ENCODE results near the gene ADORA2A.

Gene ADORA2A

DNA sequence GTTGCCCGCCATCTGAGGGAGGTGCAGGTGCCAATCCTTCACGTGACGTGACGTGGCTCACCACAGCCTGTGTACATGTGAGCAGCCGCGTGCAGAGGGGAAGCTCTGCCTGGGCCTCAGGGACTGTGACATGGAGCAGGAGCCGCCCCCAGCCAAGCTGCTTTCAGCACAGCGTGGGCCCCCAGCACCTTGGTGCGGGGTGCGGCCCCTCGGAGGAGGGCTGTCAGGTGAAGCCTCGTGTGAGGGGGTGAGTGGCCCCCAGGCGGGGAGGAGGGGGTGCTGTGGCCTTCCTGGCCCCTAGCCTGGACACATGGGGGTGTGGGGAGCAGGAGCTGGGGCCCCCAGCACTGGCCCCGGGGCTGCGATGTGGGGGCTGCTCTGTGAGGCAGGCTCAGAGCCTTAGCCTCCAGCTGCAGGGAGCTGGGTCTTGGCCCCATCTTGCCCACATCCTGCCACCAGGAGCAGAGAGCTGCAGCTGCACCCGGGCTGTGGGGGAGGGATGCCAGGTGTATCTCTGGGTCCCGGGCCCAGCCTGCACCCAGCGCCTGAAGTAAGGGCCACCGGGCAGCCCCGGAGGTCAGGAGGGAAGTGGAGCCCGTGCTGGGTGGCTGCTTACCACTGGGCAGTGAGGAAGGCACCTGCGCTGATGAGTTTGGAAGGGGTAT, at the start of gene ADORA2A:
Gene ADORA2A (plus strand): TSS at position 100 of the 665 bp plus-strand sequence. CDS start 5,806 bp downstream, outside the sequence.
- DNase-seq (ENCODE audit: low spot score): no peak

DNA sequence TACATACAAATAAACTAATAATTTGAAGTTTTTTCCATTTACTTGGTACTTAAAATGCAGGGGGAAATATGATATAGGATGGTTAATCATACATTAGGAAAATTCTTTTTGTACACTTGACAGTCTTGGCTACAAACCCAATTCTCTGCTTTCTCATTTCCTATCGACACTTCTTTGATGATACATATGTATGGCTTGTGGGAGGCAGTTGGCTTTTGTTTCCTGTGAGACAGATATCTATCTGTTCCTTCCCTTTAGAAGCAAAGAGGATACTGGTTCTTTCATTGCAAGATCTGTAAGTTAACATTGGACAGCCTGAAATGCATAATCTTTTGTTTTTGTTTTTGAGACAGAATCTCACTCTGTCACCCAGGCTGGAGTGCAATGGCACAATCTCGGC, 47.9 kb upstream of the ADORA2A start:
- DNase-seq (ENCODE audit: low spot score): no peak

DNA sequence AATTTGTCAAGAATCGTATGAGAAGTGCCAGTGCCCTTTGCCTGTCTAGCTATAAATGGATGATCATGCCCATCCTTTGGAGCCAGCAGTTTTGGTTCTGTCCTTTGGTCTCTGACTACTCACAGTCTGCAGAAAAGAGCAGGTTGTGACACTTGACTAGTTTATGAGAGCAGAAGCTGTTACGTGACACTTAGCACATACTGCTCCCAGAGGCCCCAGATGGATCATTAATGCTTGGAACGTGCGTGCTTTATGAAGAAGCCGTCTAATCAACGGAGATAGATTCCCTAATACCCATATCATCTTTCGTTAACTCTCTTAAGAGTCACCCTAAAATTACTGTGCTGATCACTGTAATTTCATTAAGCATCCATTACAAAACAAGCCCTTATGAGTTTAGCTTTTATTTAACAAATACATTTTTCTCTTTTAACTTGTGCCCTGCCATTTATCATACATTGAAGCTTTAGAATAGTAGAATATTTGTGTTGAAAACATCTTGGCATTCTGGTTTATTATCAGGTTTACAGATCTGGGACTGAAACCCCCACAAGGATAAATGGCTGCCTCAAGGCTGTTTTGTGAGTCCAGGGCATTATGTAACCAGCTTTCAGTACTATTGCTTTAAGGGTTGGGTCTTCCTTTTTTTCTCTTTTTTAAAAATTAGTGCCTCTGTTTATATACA, 47.0 kb upstream of the ADORA2A start:
- DNase-seq (ENCODE audit: low spot score): no peak

DNA sequence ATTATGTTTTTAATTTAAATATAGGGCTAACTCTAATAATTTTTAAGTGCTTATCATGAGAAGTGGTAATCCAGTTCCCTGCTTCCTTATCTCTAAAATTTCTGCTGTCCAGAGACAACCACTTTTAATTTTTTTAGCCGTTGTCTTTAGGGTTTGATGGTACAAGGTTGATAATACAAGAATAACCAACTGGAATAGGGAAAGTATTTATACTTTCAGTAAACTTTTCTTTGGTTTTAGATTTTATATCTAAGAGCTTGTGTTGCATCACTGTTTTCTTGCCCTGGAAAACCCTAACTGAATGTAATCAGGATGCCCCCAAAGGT, 46.5 kb upstream of the ADORA2A start:
- DNase-seq (ENCODE audit: low spot score): no peak

DNA sequence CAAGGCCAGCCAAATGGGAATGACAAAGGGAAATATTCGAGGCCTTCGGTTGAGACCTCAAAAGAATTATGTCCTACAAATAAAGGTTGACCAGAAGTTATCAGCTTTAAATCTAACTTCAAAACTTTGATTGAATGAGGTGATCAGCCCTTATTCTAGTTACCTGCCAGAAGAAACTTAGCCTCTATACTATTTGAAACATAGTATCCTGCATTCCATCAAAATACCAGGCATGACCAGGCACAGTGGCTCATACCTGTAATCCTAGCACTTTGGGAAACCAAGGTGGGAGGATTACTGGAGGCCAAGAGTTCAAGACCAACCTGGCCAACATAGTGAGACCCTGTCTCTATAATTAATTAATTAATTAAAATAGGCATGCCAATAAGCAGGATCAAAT, 44.3 kb upstream of the ADORA2A start:
- no peak for DNase-seq (ENCODE audit: low spot score)

DNA sequence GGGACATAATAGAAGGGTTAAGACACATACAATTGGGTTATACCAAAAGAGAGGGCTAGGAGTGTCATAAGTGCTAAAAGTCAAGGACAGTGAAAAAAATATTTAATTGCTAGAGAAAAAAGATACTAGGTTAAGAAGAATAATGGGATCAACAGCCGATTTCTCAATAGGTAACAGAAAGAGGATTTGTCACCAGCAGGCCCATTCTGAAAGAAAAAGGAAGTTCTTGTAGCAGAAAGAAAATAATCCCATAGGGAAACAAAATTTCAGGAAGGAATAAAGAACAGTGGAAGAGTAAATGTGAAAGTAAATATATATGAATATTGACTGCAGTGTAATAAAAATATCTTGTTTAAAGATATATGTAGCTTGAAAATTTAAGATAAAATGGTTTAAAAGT, 43.3 kb upstream of the ADORA2A start:
- no peak for DNase-seq (ENCODE audit: low spot score)

DNA sequence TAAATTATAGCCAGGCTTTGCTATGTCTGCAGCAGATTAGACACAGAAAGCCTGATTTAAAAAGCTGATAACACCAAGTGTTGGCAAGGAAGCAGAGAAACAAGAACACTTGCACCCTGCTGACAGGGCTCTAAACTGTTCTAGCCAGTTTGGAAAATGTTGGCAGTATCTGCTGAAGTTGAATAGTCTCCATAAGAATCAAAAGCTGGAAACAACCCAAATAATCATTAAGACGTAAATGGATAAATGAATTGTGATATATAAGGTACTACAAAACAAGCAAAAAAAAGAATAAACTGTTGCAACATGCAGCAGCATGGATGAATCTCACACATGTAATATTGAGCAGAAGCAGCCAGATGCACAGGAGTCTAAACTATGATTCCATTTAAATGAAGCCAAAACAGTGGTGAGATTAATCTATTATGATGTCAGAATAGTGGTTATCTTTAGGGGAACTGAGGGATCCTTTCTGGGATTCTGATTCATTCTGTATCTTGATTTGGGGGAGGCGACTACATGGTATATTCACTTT, 40.4 kb upstream of the ADORA2A start:
- DNase-seq (ENCODE audit: low spot score): no peak

DNA sequence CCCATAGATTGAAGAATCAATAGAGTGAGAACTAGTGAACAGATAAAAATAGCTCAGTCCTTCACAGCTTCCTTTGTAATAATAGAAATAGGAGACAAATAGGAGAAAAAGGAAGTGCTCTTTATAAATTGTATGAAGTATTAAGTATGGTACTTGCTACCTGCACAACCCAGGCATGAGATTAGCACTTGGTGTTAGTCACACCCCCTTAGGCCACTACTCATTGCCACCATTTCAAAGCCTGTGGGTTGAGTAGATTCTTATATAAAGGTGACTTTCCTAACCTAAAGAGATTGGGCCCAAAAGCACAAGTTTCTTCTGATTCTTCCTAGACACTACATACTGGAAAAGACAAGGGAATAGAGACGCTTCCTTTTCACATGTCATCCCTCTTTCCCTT, 37.7 kb upstream of the ADORA2A start:
- no peak for DNase-seq (ENCODE audit: low spot score)

DNA sequence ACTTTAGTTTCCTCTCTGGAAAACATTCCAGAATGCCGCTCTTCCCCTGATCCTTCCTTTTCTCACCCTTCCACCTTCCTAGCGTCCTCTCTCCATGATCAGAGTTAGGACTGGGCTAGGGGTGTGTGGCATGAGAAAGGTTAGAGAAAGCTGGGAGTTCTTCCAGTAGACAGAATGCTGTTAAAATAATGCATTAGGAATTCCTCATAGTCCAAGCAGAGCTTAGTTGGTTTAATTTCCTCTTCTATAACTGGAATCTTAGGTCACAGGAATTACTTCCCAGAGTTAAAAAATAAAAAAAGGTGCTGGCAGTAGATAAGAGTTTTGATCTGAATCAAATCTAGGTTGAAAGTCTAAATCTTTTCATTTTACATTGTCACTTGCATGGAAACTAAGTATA, 37.2 kb upstream of the ADORA2A start:
- no peak for DNase-seq (ENCODE audit: low spot score)

DNA sequence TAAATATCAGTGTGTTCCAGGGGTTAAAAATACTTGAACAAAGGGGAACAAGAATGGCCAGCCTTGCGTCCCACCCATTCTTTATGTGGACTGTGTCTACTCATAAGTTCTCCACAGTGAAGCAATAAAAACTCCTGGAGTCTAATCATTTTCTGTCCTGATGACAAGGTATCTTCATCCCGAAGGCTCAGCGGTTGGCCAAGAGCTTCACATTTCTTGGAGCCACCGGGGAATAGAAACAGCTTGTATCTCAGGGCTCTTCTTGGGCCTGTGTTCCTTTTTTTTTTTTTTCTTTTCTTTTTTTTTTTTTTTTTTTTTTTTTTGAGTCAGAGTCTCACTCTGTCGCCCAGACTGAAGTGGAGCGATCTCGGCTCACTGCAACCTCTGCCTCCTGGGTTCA, 36.8 kb upstream of the ADORA2A start:
- DNase-seq (ENCODE audit: low spot score): peak; percentile 49

DNA sequence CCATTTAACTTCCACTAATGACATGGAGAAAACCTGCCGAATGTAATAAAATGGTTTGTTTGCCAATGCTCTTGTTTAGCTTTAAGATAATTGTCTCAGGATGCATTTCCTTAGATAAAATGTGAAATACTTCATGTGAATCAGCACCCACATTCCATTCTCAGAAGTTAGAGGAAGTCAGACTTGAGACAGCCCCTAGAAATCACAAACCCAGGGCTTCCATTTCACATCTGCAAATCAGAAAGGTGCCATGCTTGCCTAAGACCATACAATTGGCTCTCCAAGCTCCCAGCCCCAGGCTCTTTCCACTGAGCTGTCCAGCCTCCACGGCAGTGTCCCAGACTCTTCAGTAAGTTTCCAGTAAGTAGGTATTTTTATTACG, 35.6 kb upstream of the ADORA2A start:
- DNase-seq (ENCODE audit: low spot score): peak; percentile 79

DNA sequence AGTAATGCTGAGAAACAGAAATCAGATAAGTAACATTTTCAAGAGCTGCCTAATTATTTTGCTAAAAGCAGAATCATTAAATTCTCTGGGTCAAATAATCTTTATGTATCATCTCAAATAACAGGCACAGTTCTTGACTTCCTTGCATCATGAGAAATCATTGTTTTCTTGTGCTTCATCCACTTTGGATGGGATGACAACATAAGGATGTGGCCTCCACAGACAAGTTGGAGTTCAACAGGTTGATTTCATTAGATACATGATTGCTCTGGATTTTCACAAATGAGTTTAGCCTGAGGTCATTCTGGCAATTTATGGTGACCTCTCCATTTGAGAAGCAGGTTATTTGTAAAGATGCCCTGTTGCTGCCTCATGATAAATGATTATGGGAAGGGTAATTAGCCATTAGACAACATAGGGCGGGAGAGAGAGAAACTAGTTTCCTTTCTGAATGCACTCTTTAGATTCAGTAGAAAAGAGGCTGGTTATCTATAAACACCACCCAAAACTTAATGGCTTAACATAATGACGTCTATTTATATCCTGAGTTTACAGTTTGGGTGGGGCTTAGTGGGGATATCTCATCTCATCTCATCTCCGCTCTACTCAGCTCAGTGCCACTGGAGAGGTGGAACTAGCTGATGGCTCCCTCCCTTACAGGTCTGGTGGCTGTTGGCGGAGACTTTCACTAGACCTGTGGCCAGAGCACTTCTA, 35.0 kb upstream of the ADORA2A start:
- DNase-seq (ENCODE audit: low spot score): no peak

DNA sequence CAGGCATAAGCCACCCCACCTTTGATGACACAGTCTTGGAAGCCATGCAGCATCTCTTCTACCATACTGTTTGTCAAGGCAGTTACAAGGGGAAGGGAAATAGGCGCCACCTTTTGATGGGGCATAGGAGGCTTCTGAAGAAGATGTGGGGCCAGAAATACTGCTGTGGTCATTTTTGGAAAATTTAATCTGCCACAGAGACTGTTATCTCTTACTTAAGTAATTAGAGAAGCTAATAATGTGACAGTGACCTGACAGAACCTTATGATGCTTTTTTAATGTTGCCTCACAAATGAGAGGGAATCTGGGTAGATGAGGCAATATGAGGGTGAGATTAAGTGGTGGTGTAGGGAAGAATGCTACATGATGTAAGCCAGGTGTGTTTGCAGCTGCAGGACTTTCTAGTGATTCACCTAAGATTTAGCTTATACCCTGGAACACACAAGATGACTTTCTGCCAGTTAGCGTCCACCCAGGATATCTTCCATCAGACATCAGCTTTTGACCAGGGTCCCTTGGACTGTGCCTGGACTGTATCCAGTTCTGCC, 34.3 kb upstream of the ADORA2A start:
- no peak for DNase-seq (ENCODE audit: low spot score)

DNA sequence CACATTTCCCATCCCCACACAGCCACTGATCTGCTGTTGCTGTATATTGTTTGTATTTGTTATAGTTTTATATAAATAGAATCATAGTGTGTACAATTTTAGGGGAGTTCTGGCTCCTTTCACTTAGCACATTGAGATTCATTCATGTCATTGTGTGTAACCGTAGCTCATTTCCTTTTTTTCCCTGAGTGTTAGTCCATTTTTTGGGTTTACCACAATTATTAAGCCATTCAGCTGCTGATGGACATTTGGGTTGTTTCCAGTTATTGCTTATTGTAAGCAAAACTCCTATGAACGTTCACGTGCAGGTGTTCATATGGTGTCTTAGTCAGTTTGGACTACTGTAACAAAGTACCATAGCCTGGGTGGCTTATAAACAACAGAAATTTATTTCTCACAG, 33.6 kb upstream of the ADORA2A start:
- no peak for DNase-seq (ENCODE audit: low spot score)

DNA sequence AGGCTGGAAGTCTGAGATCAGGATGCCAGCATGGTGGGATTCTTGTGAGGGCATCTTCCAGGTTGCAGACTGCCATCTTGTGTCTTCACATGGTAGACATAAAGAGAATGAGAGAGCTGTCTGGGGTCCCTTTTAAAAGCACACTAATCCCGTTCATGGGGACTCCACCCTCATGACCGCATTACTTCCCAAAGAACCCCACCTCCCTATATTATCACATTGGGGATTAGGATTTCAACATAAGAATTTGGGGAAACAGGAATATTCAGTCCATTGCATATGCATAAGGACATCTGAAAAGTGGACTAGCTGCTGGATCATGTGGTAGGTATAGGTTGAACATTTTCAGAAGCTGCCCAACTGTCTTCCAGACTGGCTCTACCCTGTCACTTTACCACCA, 33.1 kb upstream of the ADORA2A start:
- no peak for DNase-seq (ENCODE audit: low spot score)

DNA sequence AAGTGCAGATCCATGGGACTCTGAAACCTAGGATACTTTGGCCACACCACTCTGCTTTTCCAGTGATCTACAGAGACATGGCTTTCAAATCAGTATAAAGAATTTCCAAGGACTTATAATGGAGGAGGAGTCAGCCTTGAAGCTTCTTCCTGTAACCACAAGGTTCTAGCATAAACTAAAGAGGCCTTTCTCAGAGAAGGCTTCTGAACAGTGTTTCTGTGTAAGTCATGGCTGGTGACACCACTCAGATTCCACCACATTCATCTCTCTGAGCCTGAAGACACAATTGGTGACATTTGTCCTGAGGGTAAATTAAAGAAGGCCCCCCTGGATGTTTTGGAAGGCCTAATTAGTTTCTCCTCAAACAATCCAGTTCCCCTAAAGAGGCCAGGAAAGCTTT, 29.0 kb upstream of the ADORA2A start:
- DNase-seq (ENCODE audit: low spot score): no peak

DNA sequence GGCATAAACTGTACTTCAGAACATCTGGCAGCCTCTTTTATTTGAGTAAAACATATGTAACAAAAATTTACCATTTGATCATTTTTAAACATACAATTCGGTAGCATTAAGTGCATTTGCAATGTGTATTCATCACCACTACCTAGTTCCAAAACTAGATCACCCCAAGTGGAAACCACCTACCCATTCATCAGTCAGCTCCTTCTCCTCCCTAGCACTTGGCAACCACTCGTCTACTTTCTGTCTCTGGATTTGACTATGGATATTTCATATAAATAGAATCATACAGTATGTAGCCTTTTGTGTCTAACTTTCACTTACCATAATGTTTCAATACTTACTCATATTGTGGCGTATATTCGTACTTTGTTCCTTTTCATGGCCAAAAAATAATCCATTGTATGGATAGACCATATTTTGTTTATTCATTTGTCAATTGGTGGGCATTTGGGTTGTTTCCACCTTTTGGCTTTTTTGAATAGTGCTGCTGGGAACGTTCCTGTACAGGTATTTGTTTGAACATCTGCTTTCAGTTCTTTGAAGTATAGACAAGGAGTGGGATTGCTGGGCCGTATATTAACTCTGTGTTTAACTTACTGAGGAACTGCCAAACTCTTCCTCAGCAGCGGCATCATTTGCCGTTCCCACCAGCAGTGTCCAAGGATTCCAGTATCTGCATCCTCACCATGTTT, 27.2 kb upstream of the ADORA2A start:
- no peak for DNase-seq (ENCODE audit: low spot score)

DNA sequence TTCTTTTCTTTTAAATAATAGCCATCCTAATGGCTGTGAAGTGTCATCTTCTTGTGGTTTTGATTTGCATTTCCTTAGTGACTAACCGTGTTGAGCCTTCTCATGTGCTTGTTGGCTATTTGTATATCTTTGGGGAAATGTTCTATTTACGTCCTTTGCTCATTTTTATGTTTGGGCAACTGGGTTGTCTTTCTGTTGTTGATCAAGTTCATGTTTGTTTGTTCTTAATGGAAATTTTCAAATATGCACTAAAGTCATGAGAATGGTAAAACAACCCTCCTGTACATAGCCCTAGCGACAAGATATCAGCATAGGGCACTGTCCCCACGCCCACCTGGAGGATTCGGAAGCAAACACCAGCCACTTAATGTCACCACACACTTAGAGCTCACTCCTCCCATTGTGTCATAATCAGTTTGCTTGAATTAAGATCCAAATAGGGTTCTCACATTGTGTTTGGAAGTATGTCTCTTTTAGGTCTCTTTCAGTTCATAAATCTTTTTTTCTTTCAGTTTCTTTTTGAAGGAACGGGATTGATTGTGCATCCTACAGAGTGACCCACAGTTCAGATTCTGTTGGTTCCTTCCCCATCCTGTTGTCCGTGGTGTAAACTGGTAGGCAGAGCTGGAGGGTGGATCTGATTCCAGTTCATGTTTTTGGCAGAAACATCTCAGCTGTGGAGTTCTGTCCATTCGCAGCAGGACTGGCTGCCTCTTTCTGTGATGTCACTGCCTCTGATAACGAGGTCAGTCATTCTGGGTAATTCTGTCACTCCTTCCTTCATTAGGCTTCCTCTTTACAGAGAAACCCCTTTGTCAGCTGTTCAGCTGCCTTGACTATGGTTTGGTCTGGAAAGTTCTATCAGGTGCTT, 26.4 kb upstream of the ADORA2A start:
- no peak for DNase-seq (ENCODE audit: low spot score)

DNA sequence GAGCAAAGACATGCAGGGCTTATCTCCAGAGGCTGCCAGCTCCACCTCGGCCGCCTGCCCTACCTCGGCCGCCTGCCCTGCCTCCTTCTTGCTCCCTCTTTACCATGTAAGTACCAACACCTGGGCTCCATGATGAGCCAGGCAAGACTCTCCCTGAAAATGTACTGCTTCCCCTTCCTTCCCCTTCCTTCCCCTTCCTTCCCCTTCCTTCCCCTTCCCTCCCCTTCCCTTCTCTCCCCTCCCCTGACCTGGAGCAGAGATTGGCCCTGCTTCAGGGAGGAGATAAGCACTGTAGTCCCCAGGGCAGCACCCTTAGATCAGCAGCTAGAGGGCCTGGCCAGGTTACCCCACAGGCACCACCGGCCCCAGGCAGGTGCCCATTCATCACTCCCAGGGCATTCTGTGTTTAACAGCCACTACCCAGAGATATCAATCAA, 25.4 kb upstream of the ADORA2A start:
- DNase-seq (ENCODE audit: low spot score): no peak

DNA sequence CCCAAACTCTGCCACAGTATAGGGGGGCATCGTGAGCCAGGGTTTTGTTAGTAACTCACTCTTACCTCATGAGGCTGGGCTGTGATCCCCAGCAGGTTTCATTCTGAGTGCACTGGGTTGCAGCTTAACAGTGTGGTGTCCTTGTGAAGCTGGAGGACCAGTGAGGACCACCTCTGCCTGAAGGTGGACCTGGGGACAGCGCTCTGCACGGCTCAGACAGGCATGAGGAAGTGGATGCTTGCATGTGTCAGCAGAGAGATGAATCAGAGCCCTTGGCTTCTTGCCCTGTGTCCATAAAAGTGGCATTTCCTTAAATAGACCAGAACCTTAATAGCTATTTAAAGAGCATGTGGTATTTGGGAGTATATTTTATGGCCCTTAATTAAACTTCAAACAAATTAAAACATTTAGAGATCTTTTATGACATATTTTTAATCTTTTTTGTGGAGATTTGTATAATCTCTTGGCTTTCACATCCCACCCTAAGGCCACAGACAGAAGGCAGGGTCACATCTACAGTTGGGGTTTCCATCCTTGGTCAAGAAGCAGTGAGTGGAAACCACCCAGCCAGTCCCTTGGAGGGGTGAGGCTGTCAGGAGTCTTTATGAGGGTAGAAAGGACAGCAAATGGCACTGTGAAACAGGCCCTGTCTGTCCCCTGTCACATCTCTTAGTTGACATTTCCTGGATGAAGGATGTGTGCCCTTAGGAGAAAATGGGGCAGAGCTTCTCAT, 24.8 kb upstream of the ADORA2A start:
- DNase-seq (ENCODE audit: low spot score): peak; percentile 87

DNA sequence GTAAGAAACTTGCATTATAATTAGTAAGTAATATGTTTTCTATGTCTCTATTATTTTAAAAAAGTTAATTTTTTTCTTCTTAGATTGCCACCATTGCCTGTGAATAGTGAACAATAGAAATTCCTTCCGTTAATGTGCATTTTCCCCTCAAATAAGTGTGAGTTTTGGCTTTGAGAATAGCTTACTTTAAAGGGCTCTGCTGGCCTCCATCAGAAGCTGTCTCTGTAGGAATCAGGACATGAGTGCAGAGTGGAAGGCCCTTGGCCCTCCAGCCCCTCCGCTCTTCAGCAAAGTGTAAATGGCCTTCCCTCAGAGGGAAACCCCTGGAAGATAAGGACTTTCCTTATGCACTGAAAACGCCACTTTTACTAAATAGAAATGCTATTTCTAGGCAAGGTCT, 24.1 kb upstream of the ADORA2A start:
- no peak for DNase-seq (ENCODE audit: low spot score)

All from GM03348 (cell line).